ENCODE measurements around the gene UBE2F. TPM values are rescaled to one million over a fixed set of nuclear protein-coding genes. Genes with fewer than 3 reads are reported as not detected.
A peak's percentile ranks its signal among the peaks of the same experiment; 100 is the strongest.

The UBE2F gene
- total and polyA plus RNA-seq, 9 of the 15 experiments (the other 6 are each of a cell fraction or from before 2014, with no cell fraction given), result 18.1 to 88.1 (median 53.0) TPM

DNA sequence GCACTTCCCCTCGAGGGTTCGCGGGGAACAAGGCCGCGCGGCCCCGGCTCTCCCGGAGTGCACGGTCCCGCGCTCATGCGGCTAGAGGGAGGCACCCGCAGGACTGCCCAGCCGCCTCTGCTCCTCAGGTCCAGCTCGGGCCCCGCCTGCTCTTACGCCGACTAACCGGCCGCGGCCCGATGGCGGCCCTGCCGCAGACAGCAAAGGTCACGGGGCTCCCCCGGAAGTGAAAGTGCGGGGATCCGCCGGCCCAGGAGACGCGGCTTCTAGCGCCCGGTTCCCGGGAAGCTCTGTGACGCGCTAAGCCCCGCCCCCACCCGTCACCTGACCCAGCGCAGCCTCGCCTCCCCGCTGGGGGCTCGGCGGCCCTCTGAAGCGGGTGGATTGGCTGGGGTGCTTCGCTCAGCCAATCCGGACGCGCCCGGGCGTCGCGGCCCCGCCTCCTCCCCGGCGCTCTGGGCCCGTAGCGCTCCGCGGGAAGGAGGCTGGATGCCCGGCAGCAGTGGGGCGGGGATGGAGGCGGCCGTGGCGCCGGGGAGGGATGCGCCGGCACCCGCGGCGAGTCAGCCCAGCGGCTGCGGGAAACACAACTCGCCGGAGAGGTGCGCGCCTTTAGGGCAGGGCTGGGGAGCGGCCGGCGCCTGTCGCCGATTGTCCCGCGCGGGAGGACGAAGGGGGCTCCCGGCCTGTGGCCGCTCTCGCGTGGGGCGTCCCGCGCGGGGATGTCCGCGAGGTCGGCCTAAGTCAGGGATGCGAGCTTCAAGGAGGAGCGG, 93.9 kb downstream of the UBE2F start, which contains the start of gene SCLY (continued):
- TF ChIP-seq ZBTB40 (IDR thresholded peaks at IDR 0.05), result peak; percentile 92
- no peak for TF ChIP-seq ZBTB40 (CRISPR knock-in tag; IDR thresholded peaks at IDR 0.05)
- TF ChIP-seq EP400 (IDR thresholded peaks at IDR 0.05), result peak; percentile 80; the same call in 1 of the 2 replicates
- TF ChIP-seq HDGF (IDR thresholded peaks at IDR 0.05), result no peak
- no peak for TF ChIP-seq MEF2D (tag; conservative IDR thresholded peaks at IDR 0.05; ENCODE audit: low read depth)
- peak; percentile 71; the same call in 1 of the 2 replicates for TF ChIP-seq SMAD4 (CRISPR knock-in tag; conservative IDR thresholded peaks at IDR 0.05)
- no peak for TF ChIP-seq SNRNP70 (optimal IDR thresholded peaks at IDR 0.05; ENCODE audit: low read depth, low read length)
- no peak for TF ChIP-seq CTCFL (IDR thresholded peaks at IDR 0.05; ENCODE audit: borderline replicate concordance, insufficient read depth, low read depth, low read length, poor library complexity, severe bottlenecking)
- TF ChIP-seq, protein P1, sequence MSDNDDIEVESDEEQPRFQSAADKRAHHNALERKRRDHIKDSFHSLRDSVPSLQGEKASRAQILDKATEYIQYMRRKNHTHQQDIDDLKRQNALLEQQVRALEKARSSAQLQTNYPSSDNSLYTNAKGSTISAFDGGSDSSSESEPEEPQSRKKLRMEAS (CRISPR knock-in tag; IDR thresholded peaks at IDR 0.05), result peak; percentile 44; the same call in 1 of the 2 replicates
- TF ChIP-seq, protein P2, sequence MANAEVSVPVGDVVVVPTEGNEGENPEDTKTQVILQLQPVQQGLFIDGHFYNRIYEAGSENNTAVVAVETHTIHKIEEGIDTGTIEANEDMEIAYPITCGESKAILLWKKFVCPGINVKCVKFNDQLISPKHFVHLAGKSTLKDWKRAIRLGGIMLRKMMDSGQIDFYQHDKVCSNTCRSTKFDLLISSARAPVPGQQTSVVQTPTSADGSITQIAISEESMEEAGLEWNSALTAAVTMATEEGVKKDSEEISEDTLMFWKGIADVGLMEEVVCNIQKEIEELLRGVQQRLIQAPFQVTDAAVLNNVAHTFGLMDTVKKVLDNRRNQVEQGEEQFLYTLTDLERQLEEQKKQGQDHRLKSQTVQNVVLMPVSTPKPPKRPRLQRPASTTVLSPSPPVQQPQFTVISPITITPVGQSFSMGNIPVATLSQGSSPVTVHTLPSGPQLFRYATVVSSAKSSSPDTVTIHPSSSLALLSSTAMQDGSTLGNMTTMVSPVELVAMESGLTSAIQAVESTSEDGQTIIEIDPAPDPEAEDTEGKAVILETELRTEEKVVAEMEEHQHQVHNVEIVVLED (CRISPR knock-in tag; IDR thresholded peaks at IDR 0.05), result no peak
- peak; percentile 90 for TF ChIP-seq CREM (IDR thresholded peaks at IDR 0.05; ENCODE audit: low read depth)
- TF ChIP-seq CAMTA2 (CRISPR knock-in tag; conservative IDR thresholded peaks at IDR 0.05), result no peak

All from K562 (cell line).